Left lung (tissue), 10 donors: ENCODE measurements around the gene TMEM171. TPM values are rescaled to one million over a fixed set of nuclear protein-coding genes. Genes with fewer than 3 reads are reported as not detected.

Experiments
- ATAC-seq: fragments of 200-7000 bp; cut with Tn5 transposase; one replicate; pipeline ENCODE4 v1.9.1; 2020; ENCODE audit warnings: moderate library complexity
- DNase-seq, 4 donors: peaks; one replicate each; pipeline ENCODE4 v3.0.0-alpha.2; 2013 to 2020
- H3K27ac ChIP-seq, 2 donors: fragments of 200-600 bp; sonication (generic) in 1 of 2; one replicate each; pipeline versions ENCODE4 v1.5.0 to v1.8.0; 2020 to 2021
- H3K27me3 ChIP-seq, 2 donors: fragments of 200-600 bp; sonication (generic) in 1 of 2; one replicate each; pipeline versions ENCODE4 v1.5.0 to v1.8.0; 2020 to 2021
- H3K36me3 ChIP-seq, 2 donors: fragments of 200-600 bp; sonication (generic) in 1 of 2; one replicate each; pipeline versions ENCODE4 v1.5.0 to v1.8.0; 2020 to 2021
- H3K4me1 ChIP-seq, 2 donors: fragments of 200-600 bp; one replicate each; pipeline ENCODE4 v1.8.0; 2021
- H3K4me3 ChIP-seq, 2 donors: fragments of 200-600 bp; sonication (generic) in 1 of 2; one replicate each; pipeline versions ENCODE4 v1.5.0 to v1.8.0; 2020 to 2021; ENCODE audit warnings: mild to moderate bottlenecking in 1 of 2
- H3K9me3 ChIP-seq, 2 donors: fragments of 200-600 bp; sonication (generic) in 1 of 2; one replicate each; pipeline versions ENCODE4 v1.5.0 to v1.8.0; 2020 to 2021
- intact Hi-C, 2 donors: fragments of 100-400 bp; cut with DNase I; formaldehyde crosslinking; loops; one replicate each; pipeline versions ENCODE4 v1.11.2 to v1.14.2; 2022
- polyA plus RNA-seq, 6 donors: library from polyadenylated mRNA; unstranded; fragments of 120-200 nt; gene quantifications; one replicate each; pipeline ENCODE4 v1.2.1, GENCODE V29; 2013; ENCODE audit not compliant: insufficient read length in 6 of 6
- total RNA-seq, 2 donors: library from RNA; stranded (reverse); fragmentation: NEBNext Ultra II Directional; extraction: Animal tissue kit (Norgen Biotek cat#: 25700); gene quantifications; one replicate each; pipeline ENCODE4 v1.2.1, GENCODE V29; 2021
- TF ChIP-seq, protein P1 (sequence below), 2 donors: fragments of 200-600 bp; sonication (generic) in 1 of 2; IDR thresholded peaks; one replicate each; pipeline versions ENCODE4 v1.5.0 to v1.8.0; 2021; ENCODE audit warnings: antibody characterized with exemption in 2 of 2
- donor health status: DM: no; HTN: yes; CAD: no.
- donor health status: DM: no; HTN: no; CAD: no.

The TMEM171 gene
- total and polyA plus RNA-seq, 8 donors = 0.10 to 0.37 (median 0.24) TPM; not detected in 4

DNA sequence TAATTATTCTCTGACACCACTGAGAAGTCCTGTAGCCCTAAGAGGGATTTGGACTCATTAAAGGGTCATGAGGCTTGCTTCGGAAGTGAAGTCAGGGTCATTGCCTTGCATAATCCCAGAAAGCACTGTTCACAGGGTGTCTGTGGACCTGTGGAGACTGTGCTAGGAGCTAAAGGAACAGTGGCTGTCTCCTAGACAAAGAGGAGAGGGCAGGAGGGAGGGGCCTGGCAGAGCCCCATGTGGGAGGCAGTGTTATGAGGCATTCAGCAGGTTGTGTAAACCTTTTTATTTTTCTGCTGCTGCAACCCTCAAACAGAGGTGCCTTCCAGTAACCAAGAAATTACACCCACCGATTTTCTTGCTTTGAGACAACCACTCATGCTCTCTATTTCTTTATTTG is 55.9 kb downstream of the TMEM171 start:
- Histone ChIP-seq H3K27me3 (peaks cover 0 to 84% of the 10 kb centered on the region in 2 donors), H3K36me3 (no peaks in the 10 kb centered on the region), H3K4me3 (no peak overlapping the region), H3K27ac (no peak overlapping the region), H3K4me1 (no peaks in the 10 kb centered on the region), H3K9me3 (no peaks in the 10 kb centered on the region)
- TF ChIP-seq, protein P1, sequence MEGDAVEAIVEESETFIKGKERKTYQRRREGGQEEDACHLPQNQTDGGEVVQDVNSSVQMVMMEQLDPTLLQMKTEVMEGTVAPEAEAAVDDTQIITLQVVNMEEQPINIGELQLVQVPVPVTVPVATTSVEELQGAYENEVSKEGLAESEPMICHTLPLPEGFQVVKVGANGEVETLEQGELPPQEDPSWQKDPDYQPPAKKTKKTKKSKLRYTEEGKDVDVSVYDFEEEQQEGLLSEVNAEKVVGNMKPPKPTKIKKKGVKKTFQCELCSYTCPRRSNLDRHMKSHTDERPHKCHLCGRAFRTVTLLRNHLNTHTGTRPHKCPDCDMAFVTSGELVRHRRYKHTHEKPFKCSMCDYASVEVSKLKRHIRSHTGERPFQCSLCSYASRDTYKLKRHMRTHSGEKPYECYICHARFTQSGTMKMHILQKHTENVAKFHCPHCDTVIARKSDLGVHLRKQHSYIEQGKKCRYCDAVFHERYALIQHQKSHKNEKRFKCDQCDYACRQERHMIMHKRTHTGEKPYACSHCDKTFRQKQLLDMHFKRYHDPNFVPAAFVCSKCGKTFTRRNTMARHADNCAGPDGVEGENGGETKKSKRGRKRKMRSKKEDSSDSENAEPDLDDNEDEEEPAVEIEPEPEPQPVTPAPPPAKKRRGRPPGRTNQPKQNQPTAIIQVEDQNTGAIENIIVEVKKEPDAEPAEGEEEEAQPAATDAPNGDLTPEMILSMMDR (IDR thresholded peaks at IDR 0.05) = no peak
- ATAC-seq = no peak
- intact Hi-C loops = no loop called here
- no peak for DNase-seq

DNA sequence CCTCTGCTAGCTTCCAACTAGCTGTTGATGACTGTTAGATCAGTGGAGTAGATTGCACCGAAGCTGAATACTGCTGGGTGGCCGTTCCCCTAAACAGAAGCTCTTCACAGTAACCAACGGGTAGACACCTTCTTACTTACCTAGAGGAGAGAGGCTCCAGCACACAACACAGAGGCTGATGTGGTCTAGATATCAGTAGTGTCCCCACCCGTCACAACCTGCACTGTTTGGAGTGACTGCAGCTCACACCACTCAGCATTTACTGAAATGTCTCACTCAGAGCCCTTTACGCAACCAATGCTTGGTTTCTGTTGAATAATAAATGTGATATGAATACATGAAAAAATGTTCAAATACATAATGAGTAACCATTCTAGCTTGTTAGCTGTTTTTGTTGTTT is 57.9 kb downstream of the TMEM171 start:
- no peaks in the 10 kb centered on the region for H3K36me3 ChIP-seq
- H3K27me3 ChIP-seq = peaks cover 0 to 75% of the 10 kb centered on the region in 2 donors
- no peak overlapping the region for H3K27ac ChIP-seq
- DNase-seq = no peak
- no peak for ATAC-seq
- TF ChIP-seq, protein P1 (IDR thresholded peaks at IDR 0.05) = no peak
- intact Hi-C loops = no loop called here
- H3K9me3 ChIP-seq = no peaks in the 10 kb centered on the region
- H3K4me1 ChIP-seq = no peaks in the 10 kb centered on the region
- no peak overlapping the region for H3K4me3 ChIP-seq

DNA sequence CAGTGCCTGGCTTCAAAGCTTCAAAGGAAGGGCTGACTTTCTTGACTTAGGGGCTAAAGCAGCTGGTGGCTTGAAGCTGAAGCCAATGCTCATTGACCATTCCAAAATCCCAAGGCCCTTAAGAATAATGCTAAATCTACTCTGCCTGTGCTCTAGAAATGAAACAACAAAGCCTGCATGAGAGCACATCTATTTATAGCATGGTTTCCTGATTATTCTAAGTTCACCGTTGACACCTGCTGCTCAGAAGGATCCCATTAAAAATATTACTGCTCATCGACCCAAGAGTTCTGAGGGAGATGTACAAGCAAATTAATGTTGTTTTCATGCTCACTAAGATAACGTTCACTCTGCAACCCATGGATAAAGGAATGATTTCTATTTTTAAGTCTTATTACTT is 59.4 kb downstream of the TMEM171 start:
- H3K4me3 ChIP-seq = no peak overlapping the region
- peaks cover 0 to 6% of the 10 kb centered on the region in 2 donors for H3K9me3 ChIP-seq
- DNase-seq (no peak), ATAC-seq (no peak)
- H3K27ac ChIP-seq = no peak overlapping the region
- H3K4me1 ChIP-seq = no peaks in the 10 kb centered on the region
- intact Hi-C loops = no loop called here
- H3K36me3 ChIP-seq = no peaks in the 10 kb centered on the region
- TF ChIP-seq, protein P1 (IDR thresholded peaks at IDR 0.05) = no peak
- peaks cover 0 to 75% of the 10 kb centered on the region in 2 donors for H3K27me3 ChIP-seq

DNA sequence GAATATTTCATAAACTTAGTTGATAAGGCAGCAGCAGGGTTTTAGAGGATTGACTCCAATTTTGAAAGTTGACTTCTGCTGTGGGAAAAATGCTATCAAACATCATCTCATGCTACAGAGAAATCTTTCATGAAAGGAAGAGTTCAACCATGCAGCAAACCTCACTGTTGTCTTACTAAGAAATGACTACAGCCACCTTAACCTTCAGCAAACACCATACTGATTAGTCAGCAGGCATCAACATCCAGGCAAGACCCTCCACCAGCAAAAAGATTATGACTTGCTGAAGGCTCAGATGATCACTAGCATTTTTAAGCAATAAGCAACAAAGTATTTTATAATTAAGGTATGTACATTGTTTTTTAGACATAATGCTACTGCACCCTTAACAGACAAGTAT is 60.2 kb downstream of the TMEM171 start:
- H3K4me1 ChIP-seq = no peaks in the 10 kb centered on the region
- ATAC-seq (no peak), DNase-seq (no peak)
- no peak overlapping the region for H3K27ac ChIP-seq
- H3K9me3 ChIP-seq = peaks cover 0 to 6% of the 10 kb centered on the region in 2 donors
- TF ChIP-seq, protein P1 (IDR thresholded peaks at IDR 0.05) = no peak
- intact Hi-C loops = no loop called here
- no peaks in the 10 kb centered on the region for H3K36me3 ChIP-seq
- peaks cover 0 to 68% of the 10 kb centered on the region in 2 donors for H3K27me3 ChIP-seq
- no peak overlapping the region for H3K4me3 ChIP-seq

Other genes starting within 250 kb of the TMEM171 start
- 10 to 100 TPM; 57.9 to 71.1 TPM for gene FCHO2, start 164.5 kb upstream of the TMEM171 start, total RNA-seq
- 10 to 100 TPM; 25.7 to 32.4 (median 28.4) TPM for gene FCHO2, start 164.5 kb upstream of the TMEM171 start, polyA plus RNA-seq
- not detected for gene TMEM174, start 52.6 kb downstream of the TMEM171 start, total RNA-seq
- under 1 TPM in 3 of 6 donors, not detected in 3; 0.13 to 0.30 (median 0.13) TPM for gene TMEM174, start 52.6 kb downstream of the TMEM171 start, polyA plus RNA-seq